ENCODE measurements around the gene SCML2. TPM values are rescaled to one million over a fixed set of nuclear protein-coding genes. Genes with fewer than 3 reads are reported as not detected.
"Not testable (repeated sequence)": the region's sequence is repeated elsewhere in the genome, so short reads cannot be mapped to it uniquely, and the experiment has no call there.

Gene SCML2
- total and polyA plus RNA-seq, 3 donors from 2014 or later: 15.2 to 19.1 (median 15.3) TPM

DNA sequence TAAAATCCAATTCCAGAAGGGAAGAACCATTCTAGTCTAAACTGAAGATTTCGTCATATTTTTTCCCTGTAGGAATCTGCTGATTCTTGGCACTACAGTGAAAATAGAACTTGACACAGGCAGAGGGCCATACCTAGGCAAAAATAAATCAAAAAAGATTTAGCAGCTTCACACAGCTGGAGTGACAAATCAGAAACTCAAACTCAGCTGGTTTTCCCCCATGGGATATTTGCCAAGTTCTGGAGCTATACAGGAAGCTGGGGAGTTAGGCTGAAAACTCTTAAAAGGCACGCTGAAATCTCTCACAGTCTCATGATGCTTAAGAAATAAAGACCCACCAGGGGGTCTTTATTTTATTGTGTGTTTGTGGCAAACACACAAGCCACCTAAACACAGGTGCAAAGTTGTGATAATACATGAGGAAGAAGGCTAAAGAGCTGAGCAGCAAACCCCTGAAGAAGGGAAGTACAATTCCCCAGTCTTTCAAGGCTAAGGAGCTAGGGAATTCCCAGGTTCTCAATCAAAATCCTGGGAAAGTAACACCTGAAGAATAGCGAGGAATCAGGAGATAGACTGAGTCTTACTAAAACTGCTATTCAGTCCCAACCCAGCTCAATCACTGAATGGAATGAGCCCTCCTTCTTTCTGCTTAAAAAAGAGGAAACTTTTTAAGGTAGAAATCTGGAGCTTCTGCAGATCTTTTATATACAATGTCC, 101.7 kb downstream of the SCML2 start:
- Histone ChIP-seq H3K9me3 (no peaks in the 10 kb centered on the region), H3K27ac (no peak overlapping the region), H3K36me3 (ENCODE audit: low read depth, missing control alignments) (no peaks in the 10 kb centered on the region), H3K27me3 (no peaks in the 10 kb centered on the region), H3K4me3 (no peak overlapping the region), H3K4me1 (no peaks in the 10 kb centered on the region)
- intact Hi-C loops (cut with DNase I; ENCODE audit: low total_unique reads): no loop called here
- WGBS, 2 donors: 58 to 65% methylated on average over 3 of the region's 3 CpGs
- TF ChIP-seq POLR2A (IDR thresholded peaks at IDR 0.05): no peak
- TF ChIP-seq, protein P1, sequence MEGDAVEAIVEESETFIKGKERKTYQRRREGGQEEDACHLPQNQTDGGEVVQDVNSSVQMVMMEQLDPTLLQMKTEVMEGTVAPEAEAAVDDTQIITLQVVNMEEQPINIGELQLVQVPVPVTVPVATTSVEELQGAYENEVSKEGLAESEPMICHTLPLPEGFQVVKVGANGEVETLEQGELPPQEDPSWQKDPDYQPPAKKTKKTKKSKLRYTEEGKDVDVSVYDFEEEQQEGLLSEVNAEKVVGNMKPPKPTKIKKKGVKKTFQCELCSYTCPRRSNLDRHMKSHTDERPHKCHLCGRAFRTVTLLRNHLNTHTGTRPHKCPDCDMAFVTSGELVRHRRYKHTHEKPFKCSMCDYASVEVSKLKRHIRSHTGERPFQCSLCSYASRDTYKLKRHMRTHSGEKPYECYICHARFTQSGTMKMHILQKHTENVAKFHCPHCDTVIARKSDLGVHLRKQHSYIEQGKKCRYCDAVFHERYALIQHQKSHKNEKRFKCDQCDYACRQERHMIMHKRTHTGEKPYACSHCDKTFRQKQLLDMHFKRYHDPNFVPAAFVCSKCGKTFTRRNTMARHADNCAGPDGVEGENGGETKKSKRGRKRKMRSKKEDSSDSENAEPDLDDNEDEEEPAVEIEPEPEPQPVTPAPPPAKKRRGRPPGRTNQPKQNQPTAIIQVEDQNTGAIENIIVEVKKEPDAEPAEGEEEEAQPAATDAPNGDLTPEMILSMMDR (IDR thresholded peaks at IDR 0.05): no peak
- DNase-seq: no peak

DNA sequence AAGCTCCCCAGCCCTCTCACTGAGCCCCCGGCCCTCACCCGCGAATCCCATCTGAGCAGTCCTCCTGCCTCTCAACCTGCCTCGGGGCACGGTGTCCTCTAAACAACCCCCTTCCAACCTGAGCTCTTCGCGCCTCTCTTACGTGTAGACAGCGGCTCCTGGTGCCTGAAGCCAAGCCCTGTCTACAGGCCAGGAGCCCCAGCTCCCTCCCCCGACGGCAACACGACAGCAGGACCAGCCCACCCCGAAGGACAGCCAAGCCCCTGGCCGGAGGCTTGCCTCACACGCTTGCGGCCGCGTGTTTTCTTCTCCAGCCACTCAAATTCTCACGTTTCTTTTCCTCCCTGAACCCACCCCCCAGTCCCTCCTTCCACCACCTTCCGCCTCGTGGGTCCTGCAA, 124.8 kb downstream of the SCML2 start:
- H3K27me3 ChIP-seq; H3K4me1 ChIP-seq; H3K4me3 ChIP-seq; H3K9me3 ChIP-seq; H3K27ac ChIP-seq; intact Hi-C loops (cut with DNase I; ENCODE audit: low total_unique reads); H3K36me3 ChIP-seq (ENCODE audit: low read depth, missing control alignments); DNase-seq: not testable (repeated sequence)
- 50 to 72% methylated on average over 2 to 11 of the region's 21 CpGs for WGBS, 2 donors

DNA sequence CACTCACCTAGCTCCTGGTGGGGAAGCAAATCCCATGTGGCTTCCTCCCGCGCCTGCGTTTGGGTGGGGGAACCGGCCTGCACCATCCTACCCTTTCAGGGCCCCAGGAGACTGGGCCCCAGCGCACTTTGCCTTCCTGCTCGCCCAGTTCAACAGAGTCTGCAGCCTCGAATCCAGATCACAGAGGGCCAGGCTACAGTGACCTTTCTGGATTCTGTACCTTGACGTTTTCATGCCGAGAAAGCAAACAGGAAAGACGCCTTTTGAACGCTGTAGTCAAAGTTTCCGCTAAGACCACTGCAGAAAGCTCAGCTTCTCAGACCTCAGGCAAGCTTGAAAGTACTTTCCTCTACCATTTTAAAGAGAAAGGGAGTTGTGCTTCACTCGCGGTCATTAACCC, 126.4 kb downstream of the SCML2 start:
- DNase-seq: no peak
- Histone ChIP-seq H3K27me3 (no peaks in the 10 kb centered on the region), H3K4me1 (no peaks in the 10 kb centered on the region), H3K27ac (no peak overlapping the region), H3K36me3 (ENCODE audit: low read depth, missing control alignments) (no peaks in the 10 kb centered on the region), H3K9me3 (no peaks in the 10 kb centered on the region), H3K4me3 (no peak overlapping the region)
- WGBS, 2 donors: 91 to 92% methylated on average over 9 to 12 of the region's 14 CpGs
- TF ChIP-seq, protein P1 (IDR thresholded peaks at IDR 0.05): no peak
- no peak for TF ChIP-seq POLR2A (IDR thresholded peaks at IDR 0.05)
- intact Hi-C loops (cut with DNase I; ENCODE audit: low total_unique reads): no loop called here

DNA sequence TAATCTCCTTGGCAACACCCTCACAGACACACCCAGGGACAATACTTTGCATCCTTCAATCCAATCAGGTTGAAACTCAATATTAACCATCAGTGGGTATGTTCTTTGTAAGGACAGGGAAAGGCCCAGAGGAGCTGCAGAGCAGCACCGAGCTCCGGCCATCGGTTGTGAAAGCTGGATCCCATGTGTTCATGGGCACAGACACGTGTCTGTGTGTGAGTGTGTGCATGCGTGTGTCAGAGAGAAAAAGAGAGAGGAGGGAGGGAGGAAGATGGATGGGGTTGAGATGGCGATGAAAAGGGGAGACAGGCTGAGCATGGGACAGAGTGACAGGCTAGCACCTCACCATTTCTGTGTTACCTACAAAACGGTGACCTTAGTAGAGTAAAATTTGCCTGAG, 127.0 kb downstream of the SCML2 start:
- TF ChIP-seq POLR2A (IDR thresholded peaks at IDR 0.05): no peak
- TF ChIP-seq, protein P1 (IDR thresholded peaks at IDR 0.05): no peak
- intact Hi-C loops (cut with DNase I; ENCODE audit: low total_unique reads): no loop called here
- H3K4me1 ChIP-seq: no peaks in the 10 kb centered on the region
- no peaks in the 10 kb centered on the region for H3K9me3 ChIP-seq
- no peak overlapping the region for H3K4me3 ChIP-seq
- H3K36me3 ChIP-seq (ENCODE audit: low read depth, missing control alignments): no peaks in the 10 kb centered on the region
- no peak overlapping the region for H3K27ac ChIP-seq
- no peaks in the 10 kb centered on the region for H3K27me3 ChIP-seq
- WGBS, 2 donors: 95 to 96% methylated on average over 7 of the region's 7 CpGs
- DNase-seq: no peak

- Histone ChIP-seq H3K36me3 (ENCODE audit: low read depth, missing control alignments) (no peaks in the 10 kb centered on the region), H3K4me3 (no peak within 1 kb of the TSS), H3K4me1 (no peaks in the 10 kb centered on the region), H3K27me3 (no peaks in the 10 kb centered on the region), H3K27ac (no peak within 1 kb of the TSS), H3K9me3 (no peaks in the 10 kb centered on the region)
- peak; percentile 19 for DNase-seq
- TF ChIP-seq, protein P1 (IDR thresholded peaks at IDR 0.05): no peak
- intact Hi-C loops (cut with DNase I; ENCODE audit: low total_unique reads): no loop called here
- WGBS, 2 donors: 55 to 77% methylated on average over 14 to 19 of the region's 19 CpGs
Observed at GRCh38 chrX:18220786-18221185, 133.7 kb downstream of the SCML2 start, which contains the start of gene BEND2. Gene BEND2, minus strand, starts transcription at chrX:18220886. Its CDS starts 136 bp downstream, at chrX:18220750.
